Umbilical cord (tissue), 2 donors: ENCODE data around the gene CDCA3. TPM values are rescaled to one million over a fixed set of nuclear protein-coding genes. Genes with fewer than 3 reads are reported as not detected.
A peak's percentile ranks its signal among the peaks of the same experiment; 100 is the strongest.

Source experiments
- DNase-seq: peaks from one replicate; pipeline ENCODE4 v3.0.0-alpha.2; 2015; ENCODE audit warnings: low spot score
- total RNA-seq: library from RNA; depleted of rRNA; stranded (reverse); fragments of >200 nt; gene quantifications from one replicate; pipeline ENCODE4 v1.2.3, GENCODE V29; 2014; ENCODE audit warnings: low replicate concordance; ENCODE audit not compliant: insufficient read depth

Gene CDCA3
- total RNA-seq, 1 donor from 2014 or later = 11.1 TPM

GRCh38 chr12:6832125-6832524 lies 19.0 kb downstream of the CDCA3 start:
- no peak for DNase-seq

- DNase-seq = no peak
Measured at GRCh38 chr12:6831450-6831995, 19.6 kb downstream of the CDCA3 start.

- no peak for DNase-seq
Measured at GRCh38 chr12:6830999-6831398, 20.1 kb downstream of the CDCA3 start.

GRCh38 chr12:6830286-6830890 lies 20.7 kb downstream of the CDCA3 start:
- DNase-seq = no peak

GRCh38 chr12:6829536-6830220 lies 21.4 kb downstream of the CDCA3 start:
- peak; percentile 74 for DNase-seq

GRCh38 chr12:6828781-6829535 lies 22.1 kb downstream of the CDCA3 start:
- DNase-seq = no peak

GRCh38 chr12:6827982-6828780 lies 22.9 kb downstream of the CDCA3 start, which contains the start of gene P3H3:
P3H3 (plus strand) TSS chr12:6828407; CDS start chr12:6828441, 34 bp downstream.
- DNase-seq = peak; percentile 77

GRCh38 chr12:6827437-6827911 lies 23.6 kb downstream of the CDCA3 start:
- DNase-seq = peak; percentile 85

GRCh38 chr12:6826734-6827436 lies 24.2 kb downstream of the CDCA3 start:
- no peak for DNase-seq

GRCh38 chr12:6826125-6826733 lies 24.9 kb downstream of the CDCA3 start:
- DNase-seq = no peak

- peak; percentile 93 for DNase-seq
Measured at GRCh38 chr12:6825398-6826124, 25.5 kb downstream of the CDCA3 start.

GRCh38 chr12:6824901-6825381 lies 26.1 kb downstream of the CDCA3 start:
- no peak for DNase-seq

GRCh38 chr12:6824085-6824775 lies 26.9 kb downstream of the CDCA3 start:
- no peak for DNase-seq

GRCh38 chr12:6823182-6824084 lies 27.7 kb downstream of the CDCA3 start:
- DNase-seq = no peak

- no peak for DNase-seq
Measured at GRCh38 chr12:6822426-6823135, 28.5 kb downstream of the CDCA3 start.

GRCh38 chr12:6821591-6822425 lies 29.3 kb downstream of the CDCA3 start, which contains the start of gene GPR162:
GPR162 (plus strand) TSS chr12:6821821; CDS start chr12:6823899, 2,078 bp downstream.
- DNase-seq = no peak
